ENCODE measurements around the gene ANKRD23.

- TF ChIP-seq RAD21 (IDR thresholded peaks at IDR 0.05; ENCODE audit: low read length), result no peak
- TF ChIP-seq, protein P1, sequence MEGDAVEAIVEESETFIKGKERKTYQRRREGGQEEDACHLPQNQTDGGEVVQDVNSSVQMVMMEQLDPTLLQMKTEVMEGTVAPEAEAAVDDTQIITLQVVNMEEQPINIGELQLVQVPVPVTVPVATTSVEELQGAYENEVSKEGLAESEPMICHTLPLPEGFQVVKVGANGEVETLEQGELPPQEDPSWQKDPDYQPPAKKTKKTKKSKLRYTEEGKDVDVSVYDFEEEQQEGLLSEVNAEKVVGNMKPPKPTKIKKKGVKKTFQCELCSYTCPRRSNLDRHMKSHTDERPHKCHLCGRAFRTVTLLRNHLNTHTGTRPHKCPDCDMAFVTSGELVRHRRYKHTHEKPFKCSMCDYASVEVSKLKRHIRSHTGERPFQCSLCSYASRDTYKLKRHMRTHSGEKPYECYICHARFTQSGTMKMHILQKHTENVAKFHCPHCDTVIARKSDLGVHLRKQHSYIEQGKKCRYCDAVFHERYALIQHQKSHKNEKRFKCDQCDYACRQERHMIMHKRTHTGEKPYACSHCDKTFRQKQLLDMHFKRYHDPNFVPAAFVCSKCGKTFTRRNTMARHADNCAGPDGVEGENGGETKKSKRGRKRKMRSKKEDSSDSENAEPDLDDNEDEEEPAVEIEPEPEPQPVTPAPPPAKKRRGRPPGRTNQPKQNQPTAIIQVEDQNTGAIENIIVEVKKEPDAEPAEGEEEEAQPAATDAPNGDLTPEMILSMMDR (conservative IDR thresholded peaks at IDR 0.05; ENCODE audit: low read depth, low read length), result no peak
- no peak for TF ChIP-seq ELK1 (IDR thresholded peaks at IDR 0.05; ENCODE audit: borderline replicate concordance, low read depth, low read length)
- TF ChIP-seq POLR2A (IDR thresholded peaks at IDR 0.05; ENCODE audit: low read depth, low read length), result no peak
- TF ChIP-seq MXI1 (IDR thresholded peaks at IDR 0.05; ENCODE audit: borderline replicate concordance, low read depth, low read length), result no peak
Measured at GRCh38 chr2:96837575-96837974, 6.2 kb downstream of the ANKRD23 start.

Data from IMR-90 (cell line).